Common myeloid progenitor, CD34-positive (primary cell): ENCODE results near the gene KIRREL3.

Experiments
- CTCF ChIA-PET: fragments of 350-600 bp; sonication (Branson Sonifier 250); formaldehyde crosslinking; loops from one replicate; lab custom pipeline; 2021; ENCODE audit warnings: antibody characterized with exemption; lab: Charles Lee
- POLR2A ChIA-PET: fragments of 350-600 bp; sonication (Branson Sonifier 250); formaldehyde crosslinking; loops from one replicate; lab custom pipeline; 2021; ENCODE audit warnings: antibody characterized with exemption; lab: Charles Lee
- DNase-seq, 3 donors: peaks; one replicate each; pipeline versions ENCODE4 v3.0.0 to v3.0.0-alpha.2; 2013
- H3K27ac ChIP-seq, 2 experiments: 1 replicate in 1 of 2; 2 replicates in 1 of 2; pipeline ENCODE4 v1.7.0; 2013; ENCODE audit warnings: inconsistent platforms in 2 of 2, low read length in 2 of 2, mild to moderate bottlenecking in 2 of 2, low read depth in 1 of 2, moderate library complexity in 1 of 2; ENCODE audit not compliant: severe bottlenecking in 2 of 2, insufficient read depth in 1 of 2, poor library complexity in 1 of 2
- H3K27me3 ChIP-seq, 5 experiments: replicated peaks in 2 of 5; 1 replicate in 3 of 5; 2 replicates in 2 of 5; pipeline versions ENCODE4 v1.6.1 to v1.7.0; 2013; ENCODE audit warnings: low read length in 4 of 5, mild to moderate bottlenecking in 2 of 5, moderate library complexity in 2 of 5, inconsistent platforms in 1 of 5; ENCODE audit not compliant: insufficient read depth in 5 of 5, control insufficient read depth in 4 of 5
- H3K36me3 ChIP-seq, 4 experiments: 1 replicate in 2 of 4; 2 replicates in 2 of 4; pipeline versions ENCODE4 v1.6.1 to v1.7.0; 2013; ENCODE audit warnings: low read length in 3 of 4, control low read depth in 1 of 4, mild to moderate bottlenecking in 1 of 4; ENCODE audit not compliant: control insufficient read depth in 4 of 4, insufficient read depth in 4 of 4
- H3K4me1 ChIP-seq, 4 experiments: 1 replicate in 3 of 4; 2 replicates in 1 of 4; pipeline versions ENCODE4 v1.6.1 to v1.7.1; 2013; ENCODE audit warnings: low read length in 3 of 4, mild to moderate bottlenecking in 3 of 4, control low read depth in 1 of 4, inconsistent platforms in 1 of 4, moderate library complexity in 1 of 4; ENCODE audit not compliant: control insufficient read depth in 4 of 4, insufficient read depth in 4 of 4; ENCODE audit errors: control extremely low read depth in 1 of 4
- H3K4me3 ChIP-seq, 7 experiments: 1 replicate in 4 of 7; 2 replicates in 3 of 7; pipeline versions ENCODE4 v1.5.1 to v1.7.0; 2013; ENCODE audit warnings: mild to moderate bottlenecking in 7 of 7, low read length in 6 of 7, moderate library complexity in 6 of 7, inconsistent platforms in 2 of 7, low read depth in 2 of 7, control low read depth in 1 of 7; ENCODE audit not compliant: insufficient read depth in 4 of 7, control insufficient read depth in 1 of 7; ENCODE audit errors: extremely low read depth in 1 of 7
- H3K9me3 ChIP-seq, 5 experiments: 1 replicate in 4 of 5; 2 replicates in 1 of 5; pipeline versions ENCODE4 v1.6.1 to v1.7.1; 2013; ENCODE audit warnings: low read length in 4 of 5, mild to moderate bottlenecking in 2 of 5, inconsistent platforms in 1 of 5, low read depth in 1 of 5, moderate library complexity in 1 of 5; ENCODE audit not compliant: control insufficient read depth in 4 of 5, insufficient read depth in 2 of 5; ENCODE audit errors: control extremely low read depth in 1 of 5
- WGBS: methylation state at CpG from one replicate; pipeline ENCODE4 v1.1.5; 2013; ENCODE audit not compliant: insufficient coverage; 5-methylcytosine and 5-hydroxymethylcytosine counted together

The KIRREL3 gene

DNA sequence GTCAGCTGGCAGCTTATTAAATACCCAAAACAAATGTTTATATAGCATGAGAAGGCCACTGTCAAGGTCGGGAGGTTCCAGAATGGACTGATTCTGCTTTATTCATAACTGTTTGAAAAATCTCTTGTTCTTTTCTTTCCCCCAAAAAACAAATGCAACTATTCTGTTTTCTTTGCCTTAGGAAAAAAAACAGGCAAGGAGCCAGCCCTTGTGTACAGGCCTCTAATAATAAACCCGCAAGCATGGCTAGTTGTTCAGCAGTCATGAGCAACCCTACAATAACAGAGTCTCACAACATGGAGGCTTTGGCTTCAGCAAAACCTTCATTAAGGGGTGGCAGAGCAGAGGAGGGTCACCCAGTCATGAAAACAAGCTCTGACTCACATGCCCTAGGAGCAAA lies 191.7 kb downstream of the KIRREL3 start:
- WGBS: 100% methylated on average over 2 of the region's 2 CpGs
- ChIA-PET POLR2A (no interaction called here), CTCF (no interaction called here)
- no peak for DNase-seq
- Histone ChIP-seq H3K4me3 (no peak overlapping the region), H3K36me3 (no peaks in the 10 kb centered on the region), H3K9me3 (no peaks in the 10 kb centered on the region), H3K27ac (no peak overlapping the region), H3K27me3 (peaks cover 0 to 6% (median 0%) of the 10 kb centered on the region in 5 experiments), H3K4me1 (no peaks in the 10 kb centered on the region)

DNA sequence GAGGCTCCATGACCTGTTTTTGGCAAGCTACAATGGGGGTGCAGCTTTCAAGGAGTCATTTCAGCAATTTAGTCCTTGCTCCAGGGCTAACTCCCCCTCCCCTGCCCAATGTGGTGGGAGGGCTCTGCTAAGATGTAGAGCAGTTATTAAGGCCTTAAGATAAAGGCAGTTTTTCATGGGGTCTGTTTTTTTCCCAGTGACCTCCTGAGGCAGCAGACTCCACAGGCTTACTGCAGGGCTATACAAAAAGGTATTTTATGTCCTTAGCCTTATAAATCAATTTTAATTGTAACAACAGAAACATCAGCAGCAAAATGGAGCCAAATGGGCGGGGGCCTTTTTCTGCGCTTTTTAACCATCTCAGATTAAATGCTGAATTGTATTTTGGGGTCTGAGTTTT lies 192.3 kb downstream of the KIRREL3 start:
- H3K27me3 ChIP-seq: peaks cover 0 to 6% (median 0%) of the 10 kb centered on the region in 5 experiments
- DNase-seq: no peak
- H3K4me1 ChIP-seq: no peaks in the 10 kb centered on the region
- CTCF ChIA-PET: no interaction called here
- WGBS: no CpG with 5 or more reads among the region's 2 CpGs
- H3K9me3 ChIP-seq: no peaks in the 10 kb centered on the region
- H3K36me3 ChIP-seq: no peaks in the 10 kb centered on the region
- POLR2A ChIA-PET: no interaction called here
- no peak overlapping the region for H3K27ac ChIP-seq
- H3K4me3 ChIP-seq: no peak overlapping the region

DNA sequence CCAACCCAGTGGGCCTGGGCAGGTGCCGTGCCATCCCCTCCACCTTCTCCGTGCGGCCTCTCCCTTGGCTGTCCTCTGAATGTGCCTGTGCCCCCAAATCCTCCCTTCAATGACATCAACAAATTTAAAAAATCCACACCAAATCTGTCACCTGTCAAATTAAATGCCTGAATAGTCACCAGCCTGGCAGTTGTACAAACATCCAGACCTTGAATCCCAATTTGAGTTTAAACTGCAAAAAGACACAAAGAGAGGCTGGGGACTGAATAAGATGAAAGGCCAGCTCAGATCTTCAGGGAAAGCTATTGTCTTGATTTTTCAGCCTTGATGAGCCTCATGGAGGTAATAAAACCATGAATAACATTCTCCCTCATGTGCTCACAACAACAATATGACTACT lies 194.7 kb downstream of the KIRREL3 start:
- H3K4me3 ChIP-seq: no peak overlapping the region
- 100% methylated on average over 3 of the region's 3 CpGs for WGBS
- no peak overlapping the region for H3K27ac ChIP-seq
- no peaks in the 10 kb centered on the region for H3K36me3 ChIP-seq
- no peaks in the 10 kb centered on the region for H3K4me1 ChIP-seq
- H3K9me3 ChIP-seq: no peaks in the 10 kb centered on the region
- CTCF ChIA-PET: no interaction called here
- peaks cover 0 to 6% (median 0%) of the 10 kb centered on the region in 5 experiments for H3K27me3 ChIP-seq
- POLR2A ChIA-PET: no interaction called here
- DNase-seq: no peak

DNA sequence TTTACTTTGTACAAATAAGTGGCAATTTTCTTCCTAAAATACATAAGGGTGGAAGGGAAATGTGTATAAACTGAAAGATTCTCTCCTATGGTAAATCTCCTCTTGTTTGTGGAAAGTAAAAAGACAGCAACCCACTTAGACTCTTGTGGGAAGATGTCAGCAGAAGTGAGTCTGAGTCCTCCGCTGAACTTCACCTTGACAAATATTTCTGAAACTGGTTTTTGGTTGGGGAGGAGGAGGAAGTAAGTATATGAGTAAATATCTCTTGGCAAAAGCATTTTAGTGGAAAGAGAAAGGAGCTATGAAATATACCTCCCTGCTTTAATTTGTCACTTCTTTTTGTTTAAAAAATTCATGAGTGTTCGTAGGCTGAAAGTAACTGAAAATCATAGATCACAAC lies 196.2 kb downstream of the KIRREL3 start:
- H3K4me1 ChIP-seq: no peaks in the 10 kb centered on the region
- ChIA-PET CTCF (no interaction called here), POLR2A (no interaction called here)
- no peak for DNase-seq
- H3K27me3 ChIP-seq: peaks cover 0 to 8% (median 0%) of the 10 kb centered on the region in 5 experiments
- 88% methylated on average over 1 of the region's 2 CpGs for WGBS
- no peaks in the 10 kb centered on the region for H3K36me3 ChIP-seq
- H3K9me3 ChIP-seq: no peaks in the 10 kb centered on the region
- H3K4me3 ChIP-seq: no peak overlapping the region
- no peak overlapping the region for H3K27ac ChIP-seq

DNA sequence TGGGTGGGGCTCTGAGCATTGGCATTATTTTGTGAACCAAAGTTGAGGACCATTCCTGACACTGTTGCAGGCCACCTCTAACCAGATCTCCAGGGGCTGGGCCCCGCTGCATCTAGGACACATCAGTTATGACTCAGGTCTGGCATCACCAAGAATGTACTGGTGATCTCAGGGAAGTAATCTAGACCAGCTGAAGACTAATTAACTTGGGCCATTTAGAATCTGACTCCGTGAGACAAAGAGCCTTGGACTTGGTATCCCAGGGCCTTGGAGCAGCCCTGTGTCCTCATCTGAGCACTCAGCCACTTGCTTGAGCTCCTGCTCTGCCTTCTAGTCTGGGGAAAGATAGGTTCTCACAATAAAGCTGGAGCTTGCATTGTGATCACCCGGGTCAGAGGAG lies 200.6 kb downstream of the KIRREL3 start:
- Histone ChIP-seq H3K36me3 (no peaks in the 10 kb centered on the region), H3K4me1 (no peaks in the 10 kb centered on the region), H3K4me3 (no peak overlapping the region), H3K27me3 (peaks cover 0 to 9% (median 2%) of the 10 kb centered on the region in 5 experiments), H3K9me3 (no peaks in the 10 kb centered on the region), H3K27ac (no peak overlapping the region)
- WGBS: 90% methylated on average over 3 of the region's 3 CpGs
- POLR2A ChIA-PET: interaction anchor here (0.7 kb wide), 1 partner anchor 62 kb away, joined by 3 read pairs; no protein-coding TSS in a partner anchor
- CTCF ChIA-PET: no interaction called here
- DNase-seq: no peak

DNA sequence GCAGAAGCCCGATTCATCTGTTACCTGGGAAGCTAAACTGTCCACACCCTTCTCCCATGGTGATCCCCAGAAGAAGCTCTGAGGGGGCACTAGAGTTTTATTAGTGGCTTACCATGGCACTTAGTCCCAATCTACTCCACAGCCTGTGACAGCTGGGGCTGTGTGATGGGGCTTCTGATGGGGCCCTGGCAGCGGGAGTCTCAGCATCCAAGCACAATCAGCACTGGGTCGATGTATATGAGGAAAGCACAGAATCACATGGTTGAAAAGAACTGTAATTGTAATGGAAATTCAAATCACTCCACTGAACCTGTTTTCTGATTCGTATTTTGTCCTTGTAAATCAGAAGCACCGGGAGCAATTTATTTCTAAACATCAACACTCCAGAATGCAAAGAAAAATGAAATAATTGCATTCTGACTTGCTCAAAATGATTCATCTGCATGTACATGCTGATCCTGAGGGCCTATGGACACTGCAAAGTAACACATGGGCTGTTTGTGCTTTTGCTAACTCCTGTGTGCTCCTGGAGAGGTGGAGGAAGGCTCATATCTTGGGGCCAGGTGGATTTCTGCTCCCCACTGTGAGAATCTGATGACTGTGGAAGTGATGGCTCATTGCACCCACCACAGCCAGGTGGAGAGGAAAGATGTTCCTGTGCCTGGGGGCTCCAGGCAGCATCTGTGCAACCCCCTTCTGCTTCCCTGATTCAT lies 203.0 kb downstream of the KIRREL3 start:
- CTCF ChIA-PET: no interaction called here

DNA sequence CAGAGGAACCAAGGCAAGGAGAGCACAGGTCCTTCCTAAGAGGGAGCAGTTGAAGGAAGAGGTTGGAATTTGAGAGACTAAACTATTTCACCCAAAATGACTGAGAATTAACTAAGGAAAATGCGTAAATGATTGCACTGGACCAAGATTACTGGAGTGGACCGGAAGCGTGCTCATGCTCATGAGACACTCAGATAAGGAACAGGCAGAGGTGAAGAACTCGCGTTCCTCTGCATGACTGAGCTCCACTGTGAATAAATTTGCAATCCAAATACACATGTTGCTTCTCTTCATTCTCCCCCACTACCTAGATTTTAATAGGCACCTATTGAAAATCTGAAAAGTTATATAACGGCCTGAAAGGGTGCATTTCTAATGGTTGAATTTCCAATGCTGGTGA lies 207.0 kb downstream of the KIRREL3 start:
- Histone ChIP-seq H3K4me1 (no peaks in the 10 kb centered on the region), H3K27ac (no peak overlapping the region), H3K4me3 (no peak overlapping the region), H3K36me3 (no peaks in the 10 kb centered on the region), H3K27me3 (peaks cover 0 to 12% (median 6%) of the 10 kb centered on the region in 5 experiments), H3K9me3 (no peaks in the 10 kb centered on the region)
- no peak for DNase-seq
- WGBS: 87% methylated on average over 3 of the region's 6 CpGs
- ChIA-PET CTCF (no interaction called here), POLR2A (no interaction called here)

More for the DNA sequence above, 203.0 kb downstream of the KIRREL3 start:
- Histone ChIP-seq H3K36me3 (no peaks in the 10 kb centered on the region), H3K4me1 (no peaks in the 10 kb centered on the region), H3K4me3 (no peak overlapping the region), H3K27me3 (peaks cover 0 to 12% (median 2%) of the 10 kb centered on the region in 5 experiments), H3K27ac (no peak overlapping the region), H3K9me3 (no peaks in the 10 kb centered on the region)
- WGBS: no CpG with 5 or more reads among the region's 5 CpGs
- POLR2A ChIA-PET: no interaction called here
- DNase-seq: no peak
